SK-N-SH (cell line): Measurements from ENCODE around the gene TTC28.

Source experiments
- FOXM1 ChIP-seq: IDR thresholded peaks from 2 replicates; pipeline ENCODE4 v1.4.0; 2012; ENCODE audit warnings: low read depth, mild to moderate bottlenecking
- GABPA ChIP-seq: IDR thresholded peaks from 2 replicates; pipeline ENCODE4 v1.4.0; 2012; ENCODE audit warnings: low read depth, mild to moderate bottlenecking
- POLR2AphosphoS5 ChIP-seq: IDR thresholded peaks from 2 replicates; pipeline ENCODE4 v1.6.1; 2012; ENCODE audit warnings: low read depth, low read length
- TF ChIP-seq, protein P1 (sequence below): fragments of 200-600 bp; sonication (generic); IDR thresholded peaks from 2 replicates; pipeline ENCODE4 v1.6.1; 2017; ENCODE audit warnings: antibody characterized with exemption, mild to moderate bottlenecking, moderate library complexity

DNA sequence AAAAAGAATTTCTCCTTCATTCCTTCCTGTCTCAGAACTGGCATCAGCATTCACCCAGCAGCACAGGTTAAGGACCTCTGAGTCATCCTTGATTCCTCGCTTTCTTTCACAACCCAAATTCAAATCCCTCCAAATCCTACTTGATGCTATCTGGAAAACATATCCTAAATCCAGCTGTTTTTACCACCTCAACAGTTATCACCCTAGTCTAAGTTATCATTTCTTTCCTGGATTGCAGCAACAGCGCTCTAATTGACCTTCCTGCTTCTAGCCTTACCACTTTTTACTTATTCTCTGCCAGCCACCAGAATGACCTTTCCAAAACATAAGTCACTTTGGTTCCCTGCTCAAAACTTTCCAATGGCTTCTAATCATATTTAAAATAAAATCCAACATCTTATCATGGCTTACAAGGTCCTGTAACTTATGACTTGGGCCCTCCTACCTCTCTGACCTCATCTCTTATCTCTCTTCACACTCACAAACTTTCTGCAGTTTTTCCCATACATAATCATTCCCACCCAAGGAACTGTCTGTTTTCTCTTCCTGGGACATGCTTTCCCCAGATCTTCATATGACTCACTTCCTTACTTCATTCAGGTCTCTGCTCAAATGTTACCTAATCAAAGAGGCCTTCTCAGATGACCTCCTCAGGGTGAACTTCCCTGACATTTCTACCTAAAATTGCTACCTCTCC, 119.4 kb downstream of the TTC28 start:
- no peak for TF ChIP-seq POLR2AphosphoS5
- TF ChIP-seq, protein P1, sequence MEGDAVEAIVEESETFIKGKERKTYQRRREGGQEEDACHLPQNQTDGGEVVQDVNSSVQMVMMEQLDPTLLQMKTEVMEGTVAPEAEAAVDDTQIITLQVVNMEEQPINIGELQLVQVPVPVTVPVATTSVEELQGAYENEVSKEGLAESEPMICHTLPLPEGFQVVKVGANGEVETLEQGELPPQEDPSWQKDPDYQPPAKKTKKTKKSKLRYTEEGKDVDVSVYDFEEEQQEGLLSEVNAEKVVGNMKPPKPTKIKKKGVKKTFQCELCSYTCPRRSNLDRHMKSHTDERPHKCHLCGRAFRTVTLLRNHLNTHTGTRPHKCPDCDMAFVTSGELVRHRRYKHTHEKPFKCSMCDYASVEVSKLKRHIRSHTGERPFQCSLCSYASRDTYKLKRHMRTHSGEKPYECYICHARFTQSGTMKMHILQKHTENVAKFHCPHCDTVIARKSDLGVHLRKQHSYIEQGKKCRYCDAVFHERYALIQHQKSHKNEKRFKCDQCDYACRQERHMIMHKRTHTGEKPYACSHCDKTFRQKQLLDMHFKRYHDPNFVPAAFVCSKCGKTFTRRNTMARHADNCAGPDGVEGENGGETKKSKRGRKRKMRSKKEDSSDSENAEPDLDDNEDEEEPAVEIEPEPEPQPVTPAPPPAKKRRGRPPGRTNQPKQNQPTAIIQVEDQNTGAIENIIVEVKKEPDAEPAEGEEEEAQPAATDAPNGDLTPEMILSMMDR, result no peak
- no peak for TF ChIP-seq GABPA
- TF ChIP-seq FOXM1, result no peak
